Lower lobe of right lung (tissue), 2 donors: ENCODE data around the gene KRT77. TPM values are rescaled to one million over a fixed set of nuclear protein-coding genes. Genes with fewer than 3 reads are reported as not detected.

Source experiments
- ATAC-seq, 2 donors: fragments of 200-7000 bp; cut with Tn5 transposase; one replicate each; pipeline ENCODE4 v1.9.1; 2020 to 2022; ENCODE audit warnings: mild to moderate bottlenecking in 2 of 2, moderate library complexity in 2 of 2
- DNase-seq: peaks from one replicate; pipeline ENCODE4 v3.0.0-alpha.2; 2020
- H3K27ac ChIP-seq: fragments of 200-600 bp; one replicate; pipeline ENCODE4 v1.8.0; 2022
- H3K27me3 ChIP-seq: fragments of 200-600 bp; one replicate; pipeline ENCODE4 v1.8.0; 2022; ENCODE audit warnings: low read depth
- H3K36me3 ChIP-seq: fragments of 200-600 bp; one replicate; pipeline ENCODE4 v1.8.0; 2022; ENCODE audit warnings: mild to moderate bottlenecking
- H3K4me1 ChIP-seq: fragments of 200-600 bp; one replicate; pipeline ENCODE4 v1.8.0; 2022
- H3K4me3 ChIP-seq: fragments of 200-600 bp; one replicate; pipeline ENCODE4 v1.8.0; 2022; ENCODE audit warnings: mild to moderate bottlenecking
- H3K9me3 ChIP-seq: fragments of 200-600 bp; one replicate; pipeline ENCODE4 v1.8.0; 2022
- intact Hi-C: fragments of 100-400 bp; cut with DNase I; formaldehyde crosslinking; loops from one replicate; pipeline ENCODE4 v1.11.0; 2022
- total RNA-seq: library from RNA; stranded (reverse); fragmentation: NEBNext Ultra II Directional; extraction: Animal tissue kit (Norgen Biotek cat#: 25700); gene quantifications from one replicate; pipeline ENCODE4 v1.2.1, GENCODE V29; 2021
- TF ChIP-seq, protein P1 (sequence below): fragments of 200-600 bp; IDR thresholded peaks from one replicate; pipeline ENCODE4 v1.8.0; 2022; ENCODE audit warnings: antibody characterized with exemption, mild to moderate bottlenecking
- donor health status: DM: no; HTN: yes; CAD: no; lungs with severe emphysema.

Gene KRT77
- total RNA-seq, 1 donor from 2014 or later = not detected

DNA sequence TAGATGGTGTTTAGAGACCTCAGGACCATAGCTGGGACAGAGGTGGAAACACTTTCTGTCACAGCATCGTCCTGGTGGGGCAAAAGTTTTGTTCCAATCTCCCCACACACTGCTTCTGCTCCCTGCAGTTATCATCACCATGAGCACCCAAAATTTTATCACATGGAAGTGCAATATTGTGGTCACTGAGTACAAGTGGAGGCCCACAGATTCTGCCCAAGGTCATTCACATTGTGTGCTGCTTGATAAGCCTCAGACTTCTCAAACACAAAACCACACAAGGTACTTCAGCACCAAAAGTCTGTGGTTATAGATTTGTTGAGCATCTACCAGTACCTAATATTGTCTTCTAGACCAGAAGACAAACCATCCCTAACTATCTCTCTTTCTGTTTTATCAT, 554 bp upstream of the KRT77 start:
- Histone ChIP-seq H3K4me1 (no peaks in the 10 kb centered on the region), H3K9me3 (no peaks in the 10 kb centered on the region), H3K27me3 (peaks cover 10% of the 10 kb centered on the region), H3K36me3 (no peaks in the 10 kb centered on the region), H3K27ac (no peak overlapping the region), H3K4me3 (no peak overlapping the region)
- TF ChIP-seq, protein P1, sequence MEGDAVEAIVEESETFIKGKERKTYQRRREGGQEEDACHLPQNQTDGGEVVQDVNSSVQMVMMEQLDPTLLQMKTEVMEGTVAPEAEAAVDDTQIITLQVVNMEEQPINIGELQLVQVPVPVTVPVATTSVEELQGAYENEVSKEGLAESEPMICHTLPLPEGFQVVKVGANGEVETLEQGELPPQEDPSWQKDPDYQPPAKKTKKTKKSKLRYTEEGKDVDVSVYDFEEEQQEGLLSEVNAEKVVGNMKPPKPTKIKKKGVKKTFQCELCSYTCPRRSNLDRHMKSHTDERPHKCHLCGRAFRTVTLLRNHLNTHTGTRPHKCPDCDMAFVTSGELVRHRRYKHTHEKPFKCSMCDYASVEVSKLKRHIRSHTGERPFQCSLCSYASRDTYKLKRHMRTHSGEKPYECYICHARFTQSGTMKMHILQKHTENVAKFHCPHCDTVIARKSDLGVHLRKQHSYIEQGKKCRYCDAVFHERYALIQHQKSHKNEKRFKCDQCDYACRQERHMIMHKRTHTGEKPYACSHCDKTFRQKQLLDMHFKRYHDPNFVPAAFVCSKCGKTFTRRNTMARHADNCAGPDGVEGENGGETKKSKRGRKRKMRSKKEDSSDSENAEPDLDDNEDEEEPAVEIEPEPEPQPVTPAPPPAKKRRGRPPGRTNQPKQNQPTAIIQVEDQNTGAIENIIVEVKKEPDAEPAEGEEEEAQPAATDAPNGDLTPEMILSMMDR = no peak
- no peak for ATAC-seq
- intact Hi-C loops = no loop called here
- DNase-seq = no peak

GRCh38 chr12:52702338-52702737, 986 bp downstream of the KRT77 start:
- no peaks in the 10 kb centered on the region for H3K9me3 ChIP-seq
- no peaks in the 10 kb centered on the region for H3K36me3 ChIP-seq
- no peak overlapping the region for H3K27ac ChIP-seq
- DNase-seq = no peak
- no peak overlapping the region for H3K4me3 ChIP-seq
- no peaks in the 10 kb centered on the region for H3K4me1 ChIP-seq
- H3K27me3 ChIP-seq = peaks cover 24% of the 10 kb centered on the region
- no peak for ATAC-seq
- TF ChIP-seq, protein P1 = no peak
- intact Hi-C loops = no loop called here

DNA sequence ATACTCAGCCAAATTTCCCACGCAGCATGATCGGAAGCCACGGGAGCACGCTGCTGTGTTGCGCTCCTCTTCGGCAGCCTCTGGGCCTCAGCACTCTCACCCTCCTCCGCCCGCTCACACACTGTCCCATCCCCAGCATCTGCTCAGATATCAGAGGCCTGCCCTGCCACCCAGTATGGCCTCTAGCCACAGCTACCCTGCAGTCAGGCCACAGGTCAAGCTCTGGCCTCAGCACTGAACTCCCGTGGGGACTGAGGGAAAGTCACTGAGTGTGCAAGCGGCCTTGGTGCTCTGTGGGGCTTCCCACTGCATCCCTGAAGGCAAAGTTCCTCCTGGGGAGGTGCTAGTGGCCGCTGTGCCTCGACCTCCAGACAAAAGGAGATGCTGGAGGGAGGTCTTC, 2.0 kb downstream of the KRT77 start:
- Histone ChIP-seq H3K36me3 (no peaks in the 10 kb centered on the region), H3K27ac (no peak overlapping the region), H3K9me3 (no peaks in the 10 kb centered on the region), H3K4me3 (no peak overlapping the region), H3K27me3 (peaks cover 24% of the 10 kb centered on the region), H3K4me1 (no peaks in the 10 kb centered on the region)
- intact Hi-C loops = no loop called here
- TF ChIP-seq, protein P1 = no peak
- DNase-seq = no peak
- no peak for ATAC-seq

GRCh38 chr12:52699960-52700359, 3.4 kb downstream of the KRT77 start:
- no peaks in the 10 kb centered on the region for H3K36me3 ChIP-seq
- no peak for DNase-seq
- H3K4me3 ChIP-seq = no peak overlapping the region
- no peaks in the 10 kb centered on the region for H3K9me3 ChIP-seq
- H3K4me1 ChIP-seq = no peaks in the 10 kb centered on the region
- TF ChIP-seq, protein P1 = no peak
- peaks cover 24% of the 10 kb centered on the region for H3K27me3 ChIP-seq
- intact Hi-C loops = no loop called here
- H3K27ac ChIP-seq = no peak overlapping the region
- no peak for ATAC-seq

GRCh38 chr12:52699373-52699772, 4.0 kb downstream of the KRT77 start:
- Histone ChIP-seq H3K9me3 (no peaks in the 10 kb centered on the region), H3K27ac (no peak overlapping the region), H3K36me3 (no peaks in the 10 kb centered on the region), H3K4me3 (no peak overlapping the region), H3K27me3 (peaks cover 26% of the 10 kb centered on the region), H3K4me1 (no peaks in the 10 kb centered on the region)
- intact Hi-C loops = no loop called here
- DNase-seq (no peak), ATAC-seq (no peak)
- TF ChIP-seq, protein P1 = no peak
